HCT116 (cell line): Measurements from ENCODE around the gene GNAS. TPM values are rescaled to one million over a fixed set of nuclear protein-coding genes. Genes with fewer than 3 reads are reported as not detected.

ENCODE experiments used
- ATAC-seq: fragments of 200-7000 bp; cut with Tn5 transposase; 2 replicates; pipeline ENCODE4 v1.9.1; 2020; ENCODE audit warnings: mild to moderate bottlenecking, moderate library complexity
- BruUV-seq: library from RNA; stranded (reverse); fragments of 400-500 nt; replicated peaks from 2 replicates; lab custom pipeline; 2021; lab: Mats Ljungman, UMichigan
- CTCF ChIA-PET: fragments of 300-600 bp; sonication (Branson Sonifier 250); formaldehyde crosslinking; loops from one replicate; lab custom pipeline; 2021; ENCODE audit warnings: antibody characterized with exemption; lab: Charles Lee
- POLR2A ChIA-PET: fragments of 300-600, 350-600 bp; sonication (Branson Sonifier 250); formaldehyde crosslinking; loops from one replicate; lab custom pipeline; 2021; ENCODE audit warnings: antibody characterized with exemption; lab: Charles Lee
- RAD21 ChIA-PET, 2 experiments: fragments of 300-600 bp; sonication (Branson Sonifier 250); formaldehyde crosslinking; loops; one replicate each; lab custom pipeline; 2023; ENCODE audit warnings: low total read pairs in 2 of 2; ENCODE audit not compliant: uncharacterized antibody in 2 of 2, unreplicated experiment in 2 of 2, low non-redundant PET in 1 of 2; lab: Charles Lee
- DNase-seq: peaks from one replicate; pipeline ENCODE4 v3.0.0-alpha.2; 2010; ENCODE audit warnings: low read depth, low spot score
- H2AFZ ChIP-seq: fragments of 200-600 bp; shearing (Covaris generic), sonication (generic); 2 replicates; pipeline ENCODE4 v1.6.1; 2017; ENCODE audit warnings: low read depth, mixed run types, mixed read lengths, antibody characterized with exemption, low read length; ENCODE audit not compliant: poor library complexity, severe bottlenecking
- H3K27ac ChIP-seq: 2 replicates; pipeline ENCODE4 v1.5.1; 2012; ENCODE audit warnings: low read depth, low read length
- H3K27me3 ChIP-seq: fragments of 200-600 bp; sonication (generic); 2 replicates; pipeline ENCODE4 v1.6.1; 2016; ENCODE audit warnings: mixed run types, low read length, mixed read lengths; ENCODE audit not compliant: insufficient read depth
- H3K36me3 ChIP-seq, 2 experiments: fragments of 200-500 bp in 1 of 2; fragments of 200-600 bp in 1 of 2; sonication (Bioruptor generic) in 1 of 2; sonication (generic) in 1 of 2; 2 replicates each; pipeline versions ENCODE4 v1.5.1 to v1.6.1; 2014 to 2016; ENCODE audit warnings: low read length in 2 of 2, inconsistent platforms in 1 of 2, mixed read lengths in 1 of 2, mixed run types in 1 of 2; ENCODE audit not compliant: insufficient read depth in 2 of 2, control insufficient read depth in 1 of 2
- H3K4me1 ChIP-seq, 2 experiments: fragments of 200-600 bp in 1 of 2; sonication (generic) in 1 of 2; 2 replicates each; pipeline versions ENCODE4 v1.5.1 to v1.6.1; 2012 to 2017; ENCODE audit warnings: low read length in 2 of 2, inconsistent platforms in 1 of 2, mild to moderate bottlenecking in 1 of 2, mixed read lengths in 1 of 2, mixed run types in 1 of 2, moderate library complexity in 1 of 2; ENCODE audit not compliant: insufficient read depth in 2 of 2, control insufficient read depth in 1 of 2
- H3K4me2 ChIP-seq: fragments of 200-600 bp; sonication (generic); 2 replicates; pipeline ENCODE4 v1.6.1; 2017; ENCODE audit warnings: mixed run types, low read length, mixed read lengths
- H3K4me3 ChIP-seq, 2 experiments: fragments of 200-600 bp in 1 of 2; sonication (generic) in 1 of 2; replicated peaks in 1 of 2; 2 replicates each; pipeline ENCODE4 v1.5.1; 2011 to 2016; ENCODE audit warnings: low read length in 2 of 2, control low read depth in 1 of 2, low read depth in 1 of 2, mild to moderate bottlenecking in 1 of 2, mixed read lengths in 1 of 2, mixed run types in 1 of 2
- H3K79me2 ChIP-seq: fragments of 200-600 bp; sonication (generic); 2 replicates; pipeline ENCODE4 v1.6.1; 2017; ENCODE audit warnings: mild to moderate bottlenecking, mixed run types, low read length, moderate library complexity, mixed read lengths; ENCODE audit not compliant: insufficient read depth
- H3K9ac ChIP-seq: fragments of 200-600 bp; sonication (generic); 2 replicates; pipeline ENCODE4 v1.6.1; 2016; ENCODE audit warnings: low read length, mixed read lengths
- H3K9me2 ChIP-seq: fragments of 200-600 bp; sonication (generic), shearing (Covaris generic); 2 replicates; pipeline ENCODE4 v1.6.1; 2017; ENCODE audit warnings: mixed run types, mild to moderate bottlenecking, moderate library complexity; ENCODE audit not compliant: insufficient read depth
- H3K9me3 ChIP-seq, 2 experiments: fragments of 200-500 bp in 1 of 2; fragments of 200-600 bp in 1 of 2; sonication (Bioruptor generic) in 1 of 2; sonication (generic) in 1 of 2; 2 replicates each; pipeline ENCODE4 v1.6.1; 2014 to 2017; ENCODE audit warnings: low read length in 2 of 2, mixed read lengths in 2 of 2, inconsistent platforms in 1 of 2, low read depth in 1 of 2, mild to moderate bottlenecking in 1 of 2, mixed run types in 1 of 2, moderate library complexity in 1 of 2; ENCODE audit not compliant: control insufficient read depth in 1 of 2, insufficient read depth in 1 of 2
- H4K20me1 ChIP-seq: fragments of 200-600 bp; sonication (generic), shearing (Covaris generic); 2 replicates; pipeline ENCODE4 v1.6.1; 2017; ENCODE audit warnings: mixed run types, mild to moderate bottlenecking, moderate library complexity; ENCODE audit not compliant: insufficient read depth
- ELF1 ChIP-seq: IDR thresholded peaks from 2 replicates; pipeline ENCODE4 v1.6.1; 2012; ENCODE audit warnings: low read depth, borderline replicate concordance
- POLR2A ChIP-seq: IDR thresholded peaks from 2 replicates; pipeline ENCODE4 v1.7.0; 2011; ENCODE audit warnings: borderline replicate concordance; ENCODE audit not compliant: insufficient read depth, insufficient read length; ENCODE audit errors: extremely low read depth
- POLR2AphosphoS5 ChIP-seq: IDR thresholded peaks from 2 replicates; pipeline ENCODE4 v1.6.1; 2011; ENCODE audit warnings: mild to moderate bottlenecking, low read depth, low read length, moderate library complexity
- intact Hi-C: fragments of 100-400 bp; cut with micrococcal nuclease; formaldehyde crosslinking; loops from 2 replicates; pipeline ENCODE4 v1.10.0; 2022
- total RNA-seq: library from RNA; stranded (reverse); gene quantifications from one replicate; pipeline ENCODE4 v1.2.1, GENCODE V29; 2021; ENCODE audit not compliant: unreplicated experiment
- TF ChIP-seq, protein P1 (sequence below): IDR thresholded peaks from 2 replicates; pipeline ENCODE4 v1.6.1; 2011; ENCODE audit warnings: mild to moderate bottlenecking, low read length, moderate library complexity; ENCODE audit not compliant: insufficient replicate concordance; ENCODE audit errors: extremely low read depth
- TF ChIP-seq, protein P2 (sequence below), 3 experiments: fragments of 200-600 bp in 1 of 3; sonication (generic) in 1 of 3; IDR thresholded peaks in 2 of 3; conservative IDR thresholded peaks in 1 of 3; 2 replicates each; pipeline ENCODE4 v1.5.1; 2012 to 2017; ENCODE audit warnings: low read depth in 2 of 3, low read length in 2 of 3, antibody characterized with exemption in 1 of 3, borderline replicate concordance in 1 of 3, control low read depth in 1 of 3, mild to moderate bottlenecking in 1 of 3, mixed read lengths in 1 of 3, mixed run types in 1 of 3, moderate library complexity in 1 of 3; ENCODE audit not compliant: insufficient read depth in 1 of 3

GNAS gene
- total RNA-seq, 1 experiment from 2014 or later: 699 TPM

DNA sequence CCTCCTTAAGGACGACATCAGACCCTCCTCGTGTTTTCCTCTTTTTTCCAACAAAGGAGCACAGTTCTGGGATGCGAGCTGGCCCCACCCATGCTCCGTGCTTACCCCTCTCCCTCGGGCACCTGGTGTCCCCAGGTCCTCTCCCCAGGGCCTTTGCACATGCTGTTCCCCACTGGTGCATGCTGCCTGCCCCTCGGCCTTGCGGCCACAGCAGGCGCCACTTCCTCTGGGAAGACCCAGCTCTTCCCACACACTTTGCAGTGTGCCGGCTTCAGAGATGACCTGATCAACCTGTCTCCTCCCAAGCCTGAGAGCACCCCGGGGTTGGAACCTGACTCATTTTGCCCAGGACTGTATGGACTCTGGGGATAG lies 41.7 kb upstream of the GNAS start (continued):
- TF ChIP-seq, protein P1, sequence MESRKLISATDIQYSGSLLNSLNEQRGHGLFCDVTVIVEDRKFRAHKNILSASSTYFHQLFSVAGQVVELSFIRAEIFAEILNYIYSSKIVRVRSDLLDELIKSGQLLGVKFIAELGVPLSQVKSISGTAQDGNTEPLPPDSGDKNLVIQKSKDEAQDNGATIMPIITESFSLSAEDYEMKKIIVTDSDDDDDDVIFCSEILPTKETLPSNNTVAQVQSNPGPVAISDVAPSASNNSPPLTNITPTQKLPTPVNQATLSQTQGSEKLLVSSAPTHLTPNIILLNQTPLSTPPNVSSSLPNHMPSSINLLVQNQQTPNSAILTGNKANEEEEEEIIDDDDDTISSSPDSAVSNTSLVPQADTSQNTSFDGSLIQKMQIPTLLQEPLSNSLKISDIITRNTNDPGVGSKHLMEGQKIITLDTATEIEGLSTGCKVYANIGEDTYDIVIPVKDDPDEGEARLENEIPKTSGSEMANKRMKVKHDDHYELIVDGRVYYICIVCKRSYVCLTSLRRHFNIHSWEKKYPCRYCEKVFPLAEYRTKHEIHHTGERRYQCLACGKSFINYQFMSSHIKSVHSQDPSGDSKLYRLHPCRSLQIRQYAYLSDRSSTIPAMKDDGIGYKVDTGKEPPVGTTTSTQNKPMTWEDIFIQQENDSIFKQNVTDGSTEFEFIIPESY: no peak
- TF ChIP-seq POLR2A (no peak), POLR2AphosphoS5 (no peak)

DNA sequence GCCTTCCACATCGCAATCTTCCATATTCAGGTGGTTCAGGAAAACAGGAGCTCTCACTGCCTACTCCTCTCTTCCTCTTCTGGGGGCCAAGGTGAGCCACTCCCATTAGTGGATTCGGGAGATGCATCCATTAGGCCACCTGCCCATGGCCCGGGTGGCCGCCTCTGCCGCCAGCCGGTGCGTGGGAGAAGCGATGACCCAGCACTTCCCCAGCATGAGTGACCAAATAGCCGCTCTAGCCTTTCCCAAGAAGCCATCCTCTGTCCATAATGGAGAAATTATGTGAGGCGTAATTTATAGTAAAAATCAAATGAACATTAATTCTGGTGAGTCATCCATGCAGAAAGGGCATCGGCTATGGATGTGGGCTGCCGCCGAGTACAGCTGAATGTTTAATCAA lies 41.2 kb upstream of the GNAS start:
- Histone ChIP-seq H3K9me3 (no peaks in the 10 kb centered on the region), H3K79me2 (no peaks in the 10 kb centered on the region), H3K4me3 (no peak overlapping the region), H4K20me1 (no peaks in the 10 kb centered on the region), H3K4me1 (peaks cover 0 to 5% of the 10 kb centered on the region in 2 experiments; a peak in 1 of 4 replicates), H3K4me2 (no peak overlapping the region), H3K27me3 (no peaks in the 10 kb centered on the region; the same call in 1 of the 2 replicates), H3K9ac (no peak overlapping the region), H3K36me3 (no peaks in the 10 kb centered on the region), H2AFZ (no peak overlapping the region), H3K27ac (no peak overlapping the region), H3K9me2 (no peaks in the 10 kb centered on the region)
- no TSS peak for BruUV-seq
- POLR2A ChIA-PET: no interaction called here
- no peak for ATAC-seq
- RAD21 ChIA-PET: no interaction called here
- CTCF ChIA-PET: no interaction called here
- intact Hi-C loops: no loop called here
- TF ChIP-seq, protein P2, sequence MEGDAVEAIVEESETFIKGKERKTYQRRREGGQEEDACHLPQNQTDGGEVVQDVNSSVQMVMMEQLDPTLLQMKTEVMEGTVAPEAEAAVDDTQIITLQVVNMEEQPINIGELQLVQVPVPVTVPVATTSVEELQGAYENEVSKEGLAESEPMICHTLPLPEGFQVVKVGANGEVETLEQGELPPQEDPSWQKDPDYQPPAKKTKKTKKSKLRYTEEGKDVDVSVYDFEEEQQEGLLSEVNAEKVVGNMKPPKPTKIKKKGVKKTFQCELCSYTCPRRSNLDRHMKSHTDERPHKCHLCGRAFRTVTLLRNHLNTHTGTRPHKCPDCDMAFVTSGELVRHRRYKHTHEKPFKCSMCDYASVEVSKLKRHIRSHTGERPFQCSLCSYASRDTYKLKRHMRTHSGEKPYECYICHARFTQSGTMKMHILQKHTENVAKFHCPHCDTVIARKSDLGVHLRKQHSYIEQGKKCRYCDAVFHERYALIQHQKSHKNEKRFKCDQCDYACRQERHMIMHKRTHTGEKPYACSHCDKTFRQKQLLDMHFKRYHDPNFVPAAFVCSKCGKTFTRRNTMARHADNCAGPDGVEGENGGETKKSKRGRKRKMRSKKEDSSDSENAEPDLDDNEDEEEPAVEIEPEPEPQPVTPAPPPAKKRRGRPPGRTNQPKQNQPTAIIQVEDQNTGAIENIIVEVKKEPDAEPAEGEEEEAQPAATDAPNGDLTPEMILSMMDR (IDR thresholded peaks at IDR 0.05 in 2 of 3, conservative IDR thresholded peaks at IDR 0.05 in 1 of 3; ENCODE audit: borderline replicate concordance in 1 of 3, insufficient read depth in 1 of 3, low read depth in 2 of 3, low read length in 2 of 3): no peak
- no peak for TF ChIP-seq ELF1
- DNase-seq: no peak
